ENCODE results near the gene GMPR. TPM values are rescaled to one million over a fixed set of nuclear protein-coding genes. Genes with fewer than 3 reads are reported as not detected.

The GMPR gene
- total RNA-seq, 1 experiment from 2014 or later = 6.0 TPM

GRCh38 chr6:16326531-16326930 lies 88.1 kb downstream of the GMPR start:
- DNase-seq (ENCODE audit: low read depth) = no peak

- no peak for DNase-seq (ENCODE audit: low read depth)
Observed at GRCh38 chr6:16326971-16327776, 88.8 kb downstream of the GMPR start.

- DNase-seq (ENCODE audit: low read depth) = no peak
Observed at GRCh38 chr6:16327777-16328325, 89.5 kb downstream of the GMPR start.

- no peak for DNase-seq (ENCODE audit: low read depth)
Observed at GRCh38 chr6:16329233-16329632, 90.8 kb downstream of the GMPR start.

- DNase-seq (ENCODE audit: low read depth) = peak; percentile 79
Observed at GRCh38 chr6:16331384-16332174, 93.2 kb downstream of the GMPR start.

GRCh38 chr6:16332175-16332542 lies 93.8 kb downstream of the GMPR start:
- peak; percentile 72 for DNase-seq (ENCODE audit: low read depth)

GRCh38 chr6:16333580-16333979 lies 95.2 kb downstream of the GMPR start:
- peak; percentile 45 for DNase-seq (ENCODE audit: low read depth)

- peak; percentile 96 for DNase-seq (ENCODE audit: low read depth)
Observed at GRCh38 chr6:16334671-16335070, 96.3 kb downstream of the GMPR start.

GRCh38 chr6:16335176-16335575 lies 96.8 kb downstream of the GMPR start:
- DNase-seq (ENCODE audit: low read depth) = no peak

GRCh38 chr6:16336056-16336818 lies 97.8 kb downstream of the GMPR start:
- no peak for DNase-seq (ENCODE audit: low read depth)

GRCh38 chr6:16336911-16337294 lies 98.5 kb downstream of the GMPR start:
- no peak for DNase-seq (ENCODE audit: low read depth)

- peak; percentile 92 for DNase-seq (ENCODE audit: low read depth)
Observed at GRCh38 chr6:16337295-16337975, 99.0 kb downstream of the GMPR start.

GRCh38 chr6:16338577-16339264 lies 100.3 kb downstream of the GMPR start:
- peak; percentile 100 for DNase-seq (ENCODE audit: low read depth)

GRCh38 chr6:16339265-16339587 lies 100.8 kb downstream of the GMPR start:
- no peak for DNase-seq (ENCODE audit: low read depth)

- DNase-seq (ENCODE audit: low read depth) = no peak
Observed at GRCh38 chr6:16343593-16343992, 105.2 kb downstream of the GMPR start.

- no peak for DNase-seq (ENCODE audit: low read depth)
Observed at GRCh38 chr6:16344756-16345155, 106.4 kb downstream of the GMPR start.

Other genes starting within 250 kb of the GMPR start
- 6.5 and 9.1 TPM in 2 replicates for gene MYLIP, start 109.5 kb upstream of the GMPR start, total RNA-seq (2014; rRNA removed)

Measured in LHCN-M2 (cell line).